Measurements from ENCODE around the gene PDZK1IP1. TPM values are rescaled to one million over a fixed set of nuclear protein-coding genes. Genes with fewer than 3 reads are reported as not detected.
"Not testable (repeated sequence)": the region's sequence is repeated elsewhere in the genome, so short reads cannot be mapped to it uniquely, and the experiment has no call there.

PDZK1IP1 gene
- total and polyA plus RNA-seq, 2 donors from 2014 or later: 245 to 2,553 TPM

GRCh38 chr1:47147047-47147785 is 42.6 kb downstream of the PDZK1IP1 start:
- no peak overlapping the region for H3K9ac ChIP-seq (ENCODE audit: low read length in 3 of 3)
- H3K4me3 ChIP-seq (ENCODE audit: low read length in 3 of 3): no peak overlapping the region
- no peaks in the 10 kb centered on the region for H3K9me3 ChIP-seq (ENCODE audit: control insufficient read depth in 2 of 3, insufficient read depth in 1 of 3, low read length in 3 of 3)
- no peak overlapping the region for H3K27ac ChIP-seq (ENCODE audit: low read depth in 2 of 2, low read length in 2 of 2)
- H3K36me3 ChIP-seq (ENCODE audit: control insufficient read depth in 2 of 3, insufficient read depth in 3 of 3, low read length in 3 of 3): no peaks in the 10 kb centered on the region
- intact Hi-C loops (cut with DNase I): no loop called here
- H3K27me3 ChIP-seq (ENCODE audit: control insufficient read depth, insufficient read depth, low read length): no peaks in the 10 kb centered on the region
- TF ChIP-seq, protein P1, sequence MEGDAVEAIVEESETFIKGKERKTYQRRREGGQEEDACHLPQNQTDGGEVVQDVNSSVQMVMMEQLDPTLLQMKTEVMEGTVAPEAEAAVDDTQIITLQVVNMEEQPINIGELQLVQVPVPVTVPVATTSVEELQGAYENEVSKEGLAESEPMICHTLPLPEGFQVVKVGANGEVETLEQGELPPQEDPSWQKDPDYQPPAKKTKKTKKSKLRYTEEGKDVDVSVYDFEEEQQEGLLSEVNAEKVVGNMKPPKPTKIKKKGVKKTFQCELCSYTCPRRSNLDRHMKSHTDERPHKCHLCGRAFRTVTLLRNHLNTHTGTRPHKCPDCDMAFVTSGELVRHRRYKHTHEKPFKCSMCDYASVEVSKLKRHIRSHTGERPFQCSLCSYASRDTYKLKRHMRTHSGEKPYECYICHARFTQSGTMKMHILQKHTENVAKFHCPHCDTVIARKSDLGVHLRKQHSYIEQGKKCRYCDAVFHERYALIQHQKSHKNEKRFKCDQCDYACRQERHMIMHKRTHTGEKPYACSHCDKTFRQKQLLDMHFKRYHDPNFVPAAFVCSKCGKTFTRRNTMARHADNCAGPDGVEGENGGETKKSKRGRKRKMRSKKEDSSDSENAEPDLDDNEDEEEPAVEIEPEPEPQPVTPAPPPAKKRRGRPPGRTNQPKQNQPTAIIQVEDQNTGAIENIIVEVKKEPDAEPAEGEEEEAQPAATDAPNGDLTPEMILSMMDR (IDR thresholded peaks at IDR 0.05; ENCODE audit: borderline replicate concordance, extremely low read depth, insufficient read depth): no peak
- DNase-seq (peak in 1 of 5 donors; percentile 5), FAIRE-seq (no peak)
- H3K4me1 ChIP-seq (ENCODE audit: control insufficient read depth in 2 of 3, insufficient read depth in 2 of 3, low read depth in 1 of 3, low read length in 3 of 3): no peaks in the 10 kb centered on the region

GRCh38 chr1:47146495-47146894 is 43.3 kb downstream of the PDZK1IP1 start:
- H3K27ac ChIP-seq (ENCODE audit: low read depth in 2 of 2, low read length in 2 of 2); H3K9ac ChIP-seq (ENCODE audit: low read length in 3 of 3); H3K27me3 ChIP-seq (ENCODE audit: control insufficient read depth, insufficient read depth, low read length); H3K4me1 ChIP-seq (ENCODE audit: control insufficient read depth in 2 of 3, insufficient read depth in 2 of 3, low read depth in 1 of 3, low read length in 3 of 3); DNase-seq; intact Hi-C loops (cut with DNase I); H3K4me3 ChIP-seq (ENCODE audit: low read length in 3 of 3); H3K9me3 ChIP-seq (ENCODE audit: control insufficient read depth in 2 of 3, insufficient read depth in 1 of 3, low read length in 3 of 3); FAIRE-seq; H3K36me3 ChIP-seq (ENCODE audit: control insufficient read depth in 2 of 3, insufficient read depth in 3 of 3, low read length in 3 of 3): not testable (repeated sequence)

GRCh38 chr1:47143654-47144053 is 46.2 kb downstream of the PDZK1IP1 start:
- DNase-seq; H3K27me3 ChIP-seq (ENCODE audit: control insufficient read depth, insufficient read depth, low read length); H3K9ac ChIP-seq (ENCODE audit: low read length in 3 of 3); H3K4me3 ChIP-seq (ENCODE audit: low read length in 3 of 3); H3K36me3 ChIP-seq (ENCODE audit: control insufficient read depth in 2 of 3, insufficient read depth in 3 of 3, low read length in 3 of 3); FAIRE-seq; H3K9me3 ChIP-seq (ENCODE audit: control insufficient read depth in 2 of 3, insufficient read depth in 1 of 3, low read length in 3 of 3); H3K27ac ChIP-seq (ENCODE audit: low read depth in 2 of 2, low read length in 2 of 2); H3K4me1 ChIP-seq (ENCODE audit: control insufficient read depth in 2 of 3, insufficient read depth in 2 of 3, low read depth in 1 of 3, low read length in 3 of 3); intact Hi-C loops (cut with DNase I): not testable (repeated sequence)
- TF ChIP-seq, protein P1 (IDR thresholded peaks at IDR 0.05; ENCODE audit: borderline replicate concordance, extremely low read depth, insufficient read depth): peak; percentile 26

GRCh38 chr1:47140358-47140757 is 49.5 kb downstream of the PDZK1IP1 start:
- H3K27me3 ChIP-seq (ENCODE audit: control insufficient read depth, insufficient read depth, low read length); H3K27ac ChIP-seq (ENCODE audit: low read depth in 2 of 2, low read length in 2 of 2); FAIRE-seq; intact Hi-C loops (cut with DNase I); H3K4me3 ChIP-seq (ENCODE audit: low read length in 3 of 3); H3K9ac ChIP-seq (ENCODE audit: low read length in 3 of 3); DNase-seq; H3K4me1 ChIP-seq (ENCODE audit: control insufficient read depth in 2 of 3, insufficient read depth in 2 of 3, low read depth in 1 of 3, low read length in 3 of 3); H3K36me3 ChIP-seq (ENCODE audit: control insufficient read depth in 2 of 3, insufficient read depth in 3 of 3, low read length in 3 of 3); H3K9me3 ChIP-seq (ENCODE audit: control insufficient read depth in 2 of 3, insufficient read depth in 1 of 3, low read length in 3 of 3): not testable (repeated sequence)

All from kidney (tissue), 14 donors.